ENCODE results near the gene SEPSECS.

DNA sequence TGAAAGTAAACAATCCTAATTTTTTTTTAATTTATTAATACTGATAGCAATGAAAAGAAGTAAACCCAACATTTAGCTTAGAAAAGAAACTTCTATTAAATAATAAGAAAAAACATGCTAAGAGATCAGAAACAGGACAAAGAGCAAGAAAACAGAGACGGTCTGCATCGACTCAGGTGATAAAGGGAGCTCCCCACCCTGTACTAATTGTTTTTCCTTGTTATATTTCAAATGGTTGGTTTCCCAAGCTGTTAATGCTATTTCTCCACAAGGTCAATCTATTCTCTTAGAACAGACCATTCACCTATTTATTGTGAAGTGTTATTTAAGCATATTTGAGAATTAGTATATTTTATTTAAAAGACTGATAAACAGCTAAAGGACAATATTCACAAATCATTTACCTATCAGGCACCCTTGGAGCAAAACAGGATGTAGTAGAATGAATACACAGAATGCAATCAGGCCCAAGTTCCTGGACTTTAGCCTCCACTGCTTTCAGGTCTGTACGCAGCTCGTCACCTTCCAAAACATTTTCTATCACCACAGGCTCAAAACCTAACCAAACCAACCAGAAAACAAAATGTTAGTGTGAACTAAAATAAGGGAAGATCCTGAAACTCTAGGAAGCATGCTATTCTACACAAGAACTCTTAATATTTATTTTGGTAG, 5.5 kb downstream of the SEPSECS start:
- TF ChIP-seq POLR2AphosphoS5 (IDR thresholded peaks at IDR 0.05; ENCODE audit: low read depth, low read length) (no peak), POLR2A (IDR thresholded peaks at IDR 0.05; ENCODE audit: low read depth, low read length) (no peak)

Measured in GM12892 (cell line).